HG02885 (cell line): ENCODE results near the gene OR52B4.
"Not testable (repeated sequence)": the region's sequence is repeated elsewhere in the genome, so short reads cannot be mapped to it uniquely, and the experiment has no call there.

ENCODE experiments used
- ATAC-seq: cut with Tn5 transposase; IDR thresholded peaks from one replicate; pipeline ENCODE4 v1.9.1; 2021; ENCODE audit warnings: mild to moderate bottlenecking; ENCODE audit not compliant: unreplicated experiment, poor library complexity

OR52B4 gene

GRCh38 chr11:4368286-4368685 lies at the start of gene OR52B4:
TSS of gene OR52B4 (minus strand) at chr11:4368386. CDS start at chr11:4368295, 91 bp downstream.
- ATAC-seq = no peak

- no peak for ATAC-seq
Measured at GRCh38 chr11:4416816-4417215, 48.6 kb upstream of the OR52B4 start.

DNA sequence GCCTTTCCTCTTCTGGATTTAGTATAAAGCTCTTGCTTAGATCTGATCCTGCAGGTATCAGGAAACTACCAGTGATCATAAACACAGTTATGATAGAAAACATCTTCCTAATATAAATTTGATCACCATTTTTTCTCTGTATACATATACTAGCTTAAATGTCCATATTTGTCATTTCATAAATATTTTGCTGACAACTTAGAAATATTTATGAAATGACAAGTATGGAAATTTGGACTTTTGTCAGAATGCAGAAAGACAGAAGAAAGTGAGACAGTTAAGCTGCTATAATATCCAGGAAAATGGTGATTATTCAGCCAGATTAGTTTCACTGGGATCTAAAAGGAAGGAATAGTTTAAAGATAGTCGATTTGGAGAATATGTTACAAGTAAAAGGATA lies 48.1 kb upstream of the OR52B4 start:
- no peak for ATAC-seq

GRCh38 chr11:4406206-4406605 lies 38.0 kb upstream of the OR52B4 start:
- not testable (repeated sequence) for ATAC-seq

- ATAC-seq = peak; percentile 24
Measured at GRCh38 chr11:4393858-4394223, 25.7 kb upstream of the OR52B4 start.

GRCh38 chr11:4393209-4393857 lies 25.1 kb upstream of the OR52B4 start, which contains the start of gene TRIM21:
TSS of gene TRIM21 (minus strand) at chr11:4393702. CDS start at chr11:4390409, 3,293 bp downstream.
- ATAC-seq = peak; percentile 99

- no peak for ATAC-seq
Measured at GRCh38 chr11:4388221-4388620, 20.0 kb upstream of the OR52B4 start.

DNA sequence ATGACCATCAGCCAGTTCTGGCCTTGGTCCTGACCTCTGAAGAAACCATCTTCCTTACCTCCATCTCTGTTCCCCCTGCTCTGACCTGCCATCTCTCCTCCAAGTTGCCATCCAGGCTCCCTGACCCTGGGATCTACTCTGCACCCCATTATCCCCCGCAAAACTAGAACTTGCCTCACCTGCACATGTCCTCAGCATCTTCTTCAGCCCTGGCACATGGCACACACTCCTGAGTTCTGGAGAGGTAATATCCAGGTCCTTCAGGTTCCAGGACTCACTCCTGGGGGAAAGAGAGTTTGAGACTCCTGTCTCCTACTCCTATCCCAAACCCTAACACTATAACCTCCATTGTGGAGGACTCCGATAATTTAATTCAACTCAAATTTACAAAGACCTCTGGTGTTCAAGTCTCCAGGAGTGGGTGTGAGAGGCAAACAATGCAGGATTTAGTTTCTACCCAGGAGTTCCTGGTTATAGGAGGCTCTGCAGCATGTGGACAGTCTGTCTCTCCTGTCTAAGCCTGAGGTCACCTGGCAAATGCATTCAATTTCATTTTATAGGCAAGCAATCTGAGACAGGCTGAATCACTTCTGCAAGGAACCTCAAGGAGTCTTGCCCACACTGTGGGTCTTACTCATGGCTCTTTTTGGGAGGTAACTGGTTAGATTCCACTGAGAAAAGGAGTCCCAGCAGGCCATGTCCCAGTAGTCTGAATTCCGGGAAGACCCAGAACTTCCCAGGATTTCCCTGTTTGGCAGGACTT lies 18.0 kb upstream of the OR52B4 start:
- ATAC-seq = no peak

GRCh38 chr11:4381901-4382300 lies 13.7 kb upstream of the OR52B4 start:
- ATAC-seq = no peak

DNA sequence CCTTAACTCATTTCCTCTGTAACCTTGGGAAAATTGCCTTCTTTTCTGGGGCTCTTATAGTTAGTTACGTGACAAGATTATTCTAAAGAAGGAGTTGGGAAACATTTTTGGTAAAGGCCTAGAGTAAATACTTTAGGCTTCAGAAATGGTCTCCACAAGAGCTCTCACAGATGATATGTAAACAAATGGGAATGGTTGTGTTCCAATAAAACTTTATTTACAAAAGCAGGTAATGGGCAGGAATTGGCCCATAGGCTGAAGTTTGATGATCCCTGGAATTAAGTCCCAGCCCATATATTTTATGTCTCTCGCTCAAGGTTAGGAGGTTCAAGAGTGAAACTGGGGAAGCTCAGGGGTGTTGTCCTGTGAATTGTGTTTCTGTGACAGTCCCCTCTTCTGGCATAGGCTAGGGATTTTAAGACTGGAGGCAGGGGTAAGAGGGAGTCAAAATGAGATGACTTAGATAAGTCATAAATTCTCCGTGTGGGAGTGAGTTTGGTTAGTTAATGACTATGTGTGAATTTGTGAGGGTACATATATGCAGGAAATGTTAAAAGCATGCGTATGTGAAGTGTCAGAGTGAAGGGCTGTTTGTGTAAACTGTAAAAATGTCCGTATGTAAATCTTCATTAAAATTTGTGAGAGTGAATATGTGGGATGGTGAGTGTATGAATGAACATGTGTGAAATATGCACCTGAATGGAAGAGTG lies 7.4 kb upstream of the OR52B4 start:
- no peak for ATAC-seq

GRCh38 chr11:4370166-4370565 lies 2.0 kb upstream of the OR52B4 start:
- ATAC-seq = no peak

GRCh38 chr11:4348142-4348541 lies 20.0 kb downstream of the OR52B4 start:
- not testable (repeated sequence) for ATAC-seq

- not testable (repeated sequence) for ATAC-seq
Measured at GRCh38 chr11:4345366-4345765, 22.8 kb downstream of the OR52B4 start.

- ATAC-seq = not testable (repeated sequence)
Measured at GRCh38 chr11:4334356-4334755, 33.8 kb downstream of the OR52B4 start.
